Measurements from ENCODE around the gene FCHO2. TPM values are rescaled to one million over a fixed set of nuclear protein-coding genes. Genes with fewer than 3 reads are reported as not detected.

Gene FCHO2
- total RNA-seq, 3 donors from 2014 or later, result 49.5 to 57.6 (median 56.7) TPM

DNA sequence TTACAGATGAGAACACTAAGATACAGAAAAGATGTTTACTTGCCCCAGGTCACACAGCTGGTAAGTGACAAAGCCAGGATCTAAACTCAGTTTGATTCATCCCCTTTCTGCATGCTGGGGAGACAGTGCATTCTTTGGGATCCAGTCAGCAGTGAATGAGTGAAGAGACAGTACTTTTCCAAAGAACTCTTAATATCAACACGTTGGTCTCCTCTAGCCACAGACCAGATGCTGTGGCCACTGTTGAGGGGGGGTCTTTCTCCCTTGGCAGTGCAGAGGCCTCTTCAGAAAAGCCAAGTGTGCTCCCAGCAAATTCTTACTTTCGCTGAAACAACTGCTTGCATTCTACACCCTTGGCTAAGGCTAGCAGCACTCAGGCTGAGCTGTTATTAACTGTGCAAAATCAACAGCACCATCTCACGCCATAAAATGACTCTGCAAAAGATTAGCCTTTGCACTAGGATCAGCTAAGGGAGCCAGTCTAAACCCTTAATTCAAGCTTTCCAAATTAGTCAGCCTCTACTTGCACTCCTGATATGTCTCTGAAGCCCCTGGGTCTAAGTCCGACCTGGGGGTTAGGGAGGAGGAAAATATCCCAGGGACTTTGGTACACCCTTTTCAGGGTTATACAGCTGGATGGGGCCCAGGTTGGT lies 159.7 kb downstream of the FCHO2 start:
- H3K4me3 ChIP-seq, result no peak overlapping the region
- TF ChIP-seq, protein P1, sequence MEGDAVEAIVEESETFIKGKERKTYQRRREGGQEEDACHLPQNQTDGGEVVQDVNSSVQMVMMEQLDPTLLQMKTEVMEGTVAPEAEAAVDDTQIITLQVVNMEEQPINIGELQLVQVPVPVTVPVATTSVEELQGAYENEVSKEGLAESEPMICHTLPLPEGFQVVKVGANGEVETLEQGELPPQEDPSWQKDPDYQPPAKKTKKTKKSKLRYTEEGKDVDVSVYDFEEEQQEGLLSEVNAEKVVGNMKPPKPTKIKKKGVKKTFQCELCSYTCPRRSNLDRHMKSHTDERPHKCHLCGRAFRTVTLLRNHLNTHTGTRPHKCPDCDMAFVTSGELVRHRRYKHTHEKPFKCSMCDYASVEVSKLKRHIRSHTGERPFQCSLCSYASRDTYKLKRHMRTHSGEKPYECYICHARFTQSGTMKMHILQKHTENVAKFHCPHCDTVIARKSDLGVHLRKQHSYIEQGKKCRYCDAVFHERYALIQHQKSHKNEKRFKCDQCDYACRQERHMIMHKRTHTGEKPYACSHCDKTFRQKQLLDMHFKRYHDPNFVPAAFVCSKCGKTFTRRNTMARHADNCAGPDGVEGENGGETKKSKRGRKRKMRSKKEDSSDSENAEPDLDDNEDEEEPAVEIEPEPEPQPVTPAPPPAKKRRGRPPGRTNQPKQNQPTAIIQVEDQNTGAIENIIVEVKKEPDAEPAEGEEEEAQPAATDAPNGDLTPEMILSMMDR (IDR thresholded peaks at IDR 0.05), result no peak
- intact Hi-C loops (cut with DNase I, micrococcal nuclease), result no loop called here
- ATAC-seq, result peak; percentile 6
- DNase-seq, result no peak
- no peaks in the 10 kb centered on the region for H3K9me3 ChIP-seq
- H3K36me3 ChIP-seq (ENCODE audit: low read depth), result no peaks in the 10 kb centered on the region
- peaks cover 35% of the 10 kb centered on the region for H3K4me1 ChIP-seq (ENCODE audit: low read depth)

DNA sequence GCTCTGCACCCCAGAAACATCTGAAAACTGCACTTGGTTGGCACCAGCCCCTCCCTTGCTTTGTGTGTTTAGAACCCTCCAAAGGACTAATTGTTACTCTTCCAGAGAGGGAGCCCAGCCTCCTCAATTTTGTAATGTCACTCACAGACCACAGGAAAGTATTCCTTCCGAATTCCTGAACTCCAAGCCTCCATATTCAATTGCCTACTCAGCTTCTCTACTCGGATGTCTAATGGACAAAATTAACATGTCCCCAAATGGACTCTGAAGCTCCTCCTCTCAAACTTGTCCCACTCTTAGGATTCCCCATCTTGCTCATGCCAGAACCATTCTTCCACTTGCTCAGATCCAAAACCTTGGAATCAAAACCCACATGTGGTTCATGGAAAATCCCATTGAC lies 160.7 kb downstream of the FCHO2 start:
- TF ChIP-seq, protein P1 (IDR thresholded peaks at IDR 0.05), result no peak

DNA sequence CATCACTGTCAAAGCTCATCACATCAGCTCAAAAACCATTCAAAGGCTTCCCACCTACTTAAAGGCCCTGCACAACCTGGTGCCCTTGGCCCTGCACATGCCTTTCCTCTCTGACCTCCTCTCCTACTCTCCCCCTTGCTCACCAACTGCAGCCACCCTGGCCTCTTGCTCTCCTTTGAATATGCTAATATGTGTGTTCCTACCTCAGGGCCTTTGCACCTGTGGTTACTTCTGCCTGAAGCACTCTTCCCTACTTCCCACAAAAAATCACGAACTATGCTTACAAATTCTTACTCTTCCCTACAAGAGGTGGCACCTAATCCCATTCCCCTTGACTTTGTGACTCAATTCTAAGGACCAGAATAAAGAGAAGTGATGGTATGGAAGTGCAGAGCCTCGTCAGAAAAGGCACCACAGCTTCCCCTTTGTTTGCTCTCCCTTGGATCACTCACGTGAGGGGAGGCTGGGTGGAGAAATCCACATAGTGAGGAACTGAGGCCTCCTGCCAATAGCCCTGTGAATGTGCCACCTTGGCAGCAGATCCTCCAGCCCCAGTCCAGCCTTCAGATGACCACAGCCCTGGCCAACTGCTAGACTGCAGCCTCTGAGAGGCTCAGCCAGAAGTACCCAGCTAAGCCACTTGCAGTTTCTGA lies 161.4 kb downstream of the FCHO2 start:
- Histone ChIP-seq H3K36me3 (ENCODE audit: low read depth) (no peaks in the 10 kb centered on the region), H3K4me3 (no peak overlapping the region), H3K9me3 (no peaks in the 10 kb centered on the region), H3K4me1 (ENCODE audit: low read depth) (peaks cover 35% of the 10 kb centered on the region)
- TF ChIP-seq, protein P1 (IDR thresholded peaks at IDR 0.05), result no peak
- DNase-seq (no peak), ATAC-seq (no peak)
- intact Hi-C loops (cut with DNase I, micrococcal nuclease), result no loop called here

More for the DNA sequence above, 160.7 kb downstream of the FCHO2 start:
- peaks cover 35% of the 10 kb centered on the region for H3K4me1 ChIP-seq (ENCODE audit: low read depth)
- no peaks in the 10 kb centered on the region for H3K9me3 ChIP-seq
- no peak overlapping the region for H3K4me3 ChIP-seq
- ATAC-seq (no peak), DNase-seq (no peak)
- intact Hi-C loops (cut with DNase I, micrococcal nuclease), result no loop called here
- no peaks in the 10 kb centered on the region for H3K36me3 ChIP-seq (ENCODE audit: low read depth)

DNA sequence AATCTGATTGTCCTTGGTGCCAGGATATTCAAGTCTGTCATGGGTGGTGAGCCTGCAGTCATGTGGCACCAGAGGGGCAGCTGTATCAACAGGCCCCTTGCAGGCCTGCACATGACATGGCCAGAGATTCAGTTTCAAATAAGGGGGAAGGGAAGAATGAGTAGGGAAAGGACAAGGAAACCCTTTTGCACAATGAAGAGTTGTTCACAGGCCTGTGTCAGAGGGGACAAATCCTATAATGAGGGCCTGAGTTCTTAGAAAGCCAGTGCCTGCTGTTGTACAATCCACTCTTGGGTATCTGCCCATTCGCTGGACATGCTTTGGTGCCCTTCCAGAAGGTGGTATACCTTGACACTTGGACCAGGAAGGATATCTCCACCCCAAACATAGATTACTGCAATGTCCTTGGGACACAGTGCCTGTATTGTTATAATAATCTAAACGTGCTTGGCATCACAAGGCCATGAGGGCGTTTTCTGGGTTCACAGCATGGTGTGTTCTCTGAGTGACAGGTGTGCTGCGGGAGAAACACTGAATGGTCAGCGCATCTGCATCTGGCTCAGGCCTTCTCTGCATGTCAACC lies 162.6 kb downstream of the FCHO2 start:
- intact Hi-C loops (cut with DNase I, micrococcal nuclease), result no loop called here

DNA sequence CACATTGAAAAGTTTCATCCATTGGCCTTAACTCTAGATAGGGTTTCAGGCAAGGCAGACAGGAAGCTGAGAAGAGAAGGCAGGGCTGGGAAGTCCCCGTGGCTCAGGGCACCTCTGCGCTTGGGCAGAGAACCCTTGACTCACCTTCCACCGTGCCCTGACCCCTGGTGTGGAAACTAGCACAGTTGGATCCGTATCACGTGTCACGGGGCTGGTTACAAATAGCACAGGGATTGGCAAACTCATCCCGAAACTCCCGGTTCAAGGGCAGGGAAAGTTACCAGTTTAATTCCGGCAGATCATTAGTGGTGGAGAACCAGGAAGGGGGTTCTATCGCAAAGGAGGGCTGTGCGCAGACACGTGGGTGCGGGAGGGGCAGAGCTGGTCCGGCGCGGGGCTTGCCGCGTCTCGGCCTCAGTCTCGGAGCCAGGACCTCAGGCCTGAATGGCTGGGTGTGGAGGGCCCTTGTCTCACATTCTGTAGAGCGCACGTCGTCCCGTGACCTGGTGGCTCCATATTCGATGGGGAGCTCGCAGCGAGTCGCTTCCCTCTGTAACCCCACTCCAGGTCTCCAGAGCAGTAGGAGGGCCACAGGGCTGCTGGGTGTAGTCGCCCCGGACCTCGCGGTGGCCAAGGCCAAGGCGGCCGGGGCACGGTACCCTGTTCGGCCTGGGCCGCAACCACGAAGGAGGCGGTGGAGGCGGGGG lies 163.8 kb downstream of the FCHO2 start:
- ATAC-seq, result peak; percentile 69
- intact Hi-C loops (cut with DNase I, micrococcal nuclease), result no loop called here
- TF ChIP-seq, protein P1 (IDR thresholded peaks at IDR 0.05), result no peak
- Histone ChIP-seq H3K4me3 (peak overlapping the region; percentile 50), H3K36me3 (ENCODE audit: low read depth) (no peaks in the 10 kb centered on the region), H3K9me3 (no peaks in the 10 kb centered on the region), H3K4me1 (ENCODE audit: low read depth) (peaks cover 37% of the 10 kb centered on the region)
- DNase-seq, result peak; percentile 64 to 83 (median 66)

More for the DNA sequence above, 162.6 kb downstream of the FCHO2 start:
- Histone ChIP-seq H3K4me3 (no peak overlapping the region), H3K36me3 (ENCODE audit: low read depth) (no peaks in the 10 kb centered on the region), H3K4me1 (ENCODE audit: low read depth) (peaks cover 42% of the 10 kb centered on the region), H3K9me3 (no peaks in the 10 kb centered on the region)
- ATAC-seq, result peak; percentile 73
- DNase-seq, result peak; percentile 61 to 80 (median 62)
- TF ChIP-seq, protein P1 (IDR thresholded peaks at IDR 0.05), result no peak

All from mucosa of descending colon (tissue), 3 donors.